ENCODE measurements around the gene SUGCT.

SUGCT gene

DNA sequence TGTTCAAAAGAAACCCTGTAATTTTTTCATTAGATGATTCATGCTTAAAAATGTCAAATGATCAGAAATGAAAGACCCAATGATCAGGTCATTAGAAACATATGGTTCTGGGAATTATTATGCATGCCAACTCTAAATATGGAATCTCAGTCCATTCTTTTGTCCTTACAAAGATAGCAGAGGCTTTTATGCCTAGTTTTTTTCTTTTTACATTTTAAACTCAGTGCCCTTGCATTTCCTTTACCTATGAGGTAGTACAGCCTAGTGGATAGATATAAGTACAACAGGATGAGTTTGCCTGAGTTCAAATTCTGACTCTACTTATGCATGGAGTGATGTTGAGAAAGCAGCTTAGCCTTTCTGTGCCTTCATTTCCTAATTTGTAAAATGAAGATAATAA is 392.9 kb downstream of the SUGCT start:
- DNase-seq (ENCODE audit: low spot score) = no peak

DNA sequence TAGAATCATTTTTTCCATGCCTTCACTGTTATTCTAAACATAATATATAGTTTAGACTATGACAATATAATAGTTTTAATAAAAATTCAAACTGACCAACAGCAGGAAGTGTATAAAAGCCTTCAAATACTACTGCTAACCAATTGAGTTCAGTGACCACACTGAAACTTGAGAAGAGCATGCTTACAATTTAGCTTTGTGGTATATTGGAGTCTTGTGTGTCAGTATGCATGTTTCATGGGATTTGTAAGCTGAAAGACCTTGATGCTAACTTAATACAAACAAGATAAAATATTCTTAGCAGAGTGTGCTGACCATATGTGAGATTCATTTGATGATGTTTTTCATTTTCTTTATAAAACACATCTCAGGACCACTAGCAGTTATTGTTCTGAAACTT is 395.5 kb downstream of the SUGCT start:
- no peak for DNase-seq (ENCODE audit: low spot score)

DNA sequence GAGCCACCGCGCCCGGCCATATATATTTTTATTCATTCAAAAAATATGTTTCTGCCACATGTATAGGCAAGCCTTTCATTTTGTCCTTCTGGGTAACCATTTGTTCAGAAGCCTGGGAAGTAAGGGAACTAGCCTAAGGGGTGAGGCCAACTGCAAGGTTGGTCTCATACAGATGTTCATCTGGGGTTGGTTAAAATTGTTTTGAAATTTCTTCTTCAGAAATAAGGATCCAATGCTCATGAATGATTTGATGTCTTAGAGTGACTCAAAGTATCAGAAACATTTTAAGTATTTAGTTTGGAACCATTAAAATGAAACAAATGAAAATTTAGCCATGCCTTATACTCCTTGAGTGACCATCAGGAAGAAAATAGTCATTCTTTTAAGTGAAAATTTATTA is 397.2 kb downstream of the SUGCT start:
- no peak for DNase-seq (ENCODE audit: low spot score)

DNA sequence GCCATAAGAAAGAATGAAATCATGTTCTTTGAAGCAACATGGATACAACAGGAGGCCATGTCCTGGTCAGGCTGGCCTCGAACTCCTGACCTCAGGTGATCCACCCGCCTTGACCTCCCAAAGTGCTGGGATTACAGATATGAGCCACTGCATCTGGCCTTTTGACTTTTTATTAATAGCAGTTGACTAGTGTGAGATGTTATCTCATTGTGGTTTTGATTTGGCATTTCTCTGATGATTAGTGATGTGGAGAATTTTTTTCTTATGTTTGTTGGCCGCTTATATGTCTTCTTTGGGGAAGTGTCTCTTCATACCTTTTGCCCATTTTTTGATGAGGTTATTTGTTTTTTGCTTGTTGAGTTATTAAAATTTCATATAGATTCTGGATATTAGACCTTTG is 400.9 kb downstream of the SUGCT start:
- no peak for DNase-seq (ENCODE audit: low spot score)

DNA sequence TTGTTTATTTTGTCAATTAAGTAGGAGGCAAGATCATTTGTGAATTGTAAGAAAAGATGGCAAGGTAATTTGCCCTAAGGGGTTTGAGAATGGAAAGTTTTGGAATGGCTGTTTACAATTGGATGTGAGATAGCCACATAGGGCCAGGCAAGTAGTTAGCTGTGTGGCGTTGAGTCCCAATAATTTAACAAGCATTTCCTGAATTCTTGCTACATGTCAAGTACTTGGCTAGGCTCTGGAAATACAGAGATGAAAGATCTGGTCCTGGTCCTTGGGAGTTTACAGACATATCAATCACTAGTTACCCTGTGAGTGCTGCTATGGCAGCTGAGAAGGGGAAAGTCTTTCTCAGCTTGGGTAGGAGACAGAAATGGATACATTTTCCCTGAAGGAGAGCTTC is 401.6 kb downstream of the SUGCT start:
- no peak for DNase-seq (ENCODE audit: low spot score)

DNA sequence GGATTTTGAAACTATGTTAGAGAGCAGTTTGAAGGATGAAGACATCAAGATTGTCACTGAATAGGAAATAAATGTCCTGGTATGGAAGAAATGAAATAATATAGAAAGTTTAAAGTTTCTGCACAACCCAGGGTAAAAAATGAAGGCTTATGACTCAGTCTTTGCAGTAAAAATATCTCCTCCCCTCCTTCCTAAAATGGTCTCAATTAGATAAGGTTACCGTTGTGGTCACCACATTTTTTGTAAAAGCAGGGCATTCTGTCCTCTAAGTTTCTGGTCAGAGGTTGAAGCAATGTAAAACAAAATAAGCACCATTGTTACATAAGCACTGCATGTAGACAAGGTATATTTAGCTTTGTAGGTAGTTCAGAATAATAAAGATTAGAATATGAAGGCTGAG is 403.5 kb downstream of the SUGCT start:
- no peak for DNase-seq (ENCODE audit: low spot score)

DNA sequence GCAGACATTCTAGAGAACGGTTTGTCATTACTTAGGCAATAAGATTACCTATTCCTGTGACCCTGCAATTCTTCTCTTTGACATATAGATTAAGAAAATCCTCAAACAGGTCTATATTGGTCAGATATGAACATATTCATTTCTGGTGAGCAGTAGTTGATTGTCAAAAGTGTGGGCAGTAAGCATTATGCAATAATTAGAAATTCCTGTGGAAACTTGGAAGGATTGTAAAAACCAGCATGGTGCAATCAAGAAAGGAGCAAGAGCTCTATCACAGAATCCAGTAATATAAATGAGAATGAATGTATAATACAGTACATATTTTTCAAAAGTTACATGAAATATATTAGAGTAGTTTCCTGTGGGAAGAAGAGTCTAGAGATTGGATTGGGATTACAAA is 406.5 kb downstream of the SUGCT start:
- DNase-seq (ENCODE audit: low spot score) = no peak

DNA sequence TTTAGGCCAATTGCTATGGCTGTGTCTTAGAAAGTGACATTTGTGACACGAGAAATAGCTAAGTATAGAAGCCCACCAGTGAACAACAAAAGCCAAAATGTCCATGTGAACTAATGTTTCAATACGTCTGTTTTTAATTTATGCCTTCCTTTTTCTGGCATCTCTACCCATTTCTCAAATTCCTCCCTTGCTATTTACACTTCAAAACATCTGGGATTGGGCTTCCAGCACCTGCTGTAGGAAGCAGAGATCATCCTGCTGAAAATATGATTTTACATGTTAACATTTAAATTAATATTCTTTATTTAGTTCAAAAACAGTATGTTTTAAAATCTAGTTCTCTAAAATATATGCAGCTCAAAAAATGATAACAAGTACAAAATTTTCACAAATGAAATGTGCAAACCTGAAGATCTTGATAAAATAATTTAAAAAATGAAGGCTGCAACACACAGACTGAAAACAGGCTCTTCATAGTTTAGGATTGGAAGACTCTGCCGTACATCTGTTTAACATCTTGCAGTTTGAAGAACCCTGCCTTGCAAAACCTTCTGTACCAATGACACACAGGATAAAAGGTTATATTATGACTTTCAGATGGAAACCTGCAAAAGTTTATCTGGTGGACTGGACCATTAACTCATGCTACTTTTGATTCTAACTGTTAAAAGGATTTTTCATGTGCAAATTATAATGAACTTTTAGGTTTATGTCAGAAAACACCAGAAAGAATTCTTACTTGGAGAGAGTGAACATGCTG is 408.4 kb downstream of the SUGCT start:
- no peak for DNase-seq (ENCODE audit: low spot score)

DNA sequence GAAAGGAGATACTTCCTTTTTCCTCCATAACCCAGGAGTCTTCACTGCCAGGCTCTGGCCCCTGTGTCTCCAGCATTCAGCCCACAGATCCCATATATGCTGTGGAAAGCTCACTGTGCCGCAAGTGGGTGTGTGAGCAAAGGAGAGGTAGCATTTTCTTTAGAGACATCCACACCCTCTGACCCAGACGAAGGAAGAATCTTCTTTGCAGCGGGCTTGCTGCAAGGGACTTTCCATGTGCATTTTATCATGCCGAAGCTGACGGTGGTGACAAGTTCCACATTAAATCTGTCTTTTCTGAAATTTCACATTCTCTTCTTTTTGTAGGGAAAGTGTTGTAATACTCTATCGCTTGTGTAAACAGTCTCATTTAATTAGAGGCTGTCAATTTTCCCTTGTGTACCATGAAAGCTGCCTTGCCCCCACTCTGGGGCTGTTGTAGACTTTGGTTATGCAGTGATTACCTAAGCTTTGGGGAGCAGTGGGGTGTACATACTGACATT is 409.5 kb downstream of the SUGCT start:
- no peak for DNase-seq (ENCODE audit: low spot score)

DNA sequence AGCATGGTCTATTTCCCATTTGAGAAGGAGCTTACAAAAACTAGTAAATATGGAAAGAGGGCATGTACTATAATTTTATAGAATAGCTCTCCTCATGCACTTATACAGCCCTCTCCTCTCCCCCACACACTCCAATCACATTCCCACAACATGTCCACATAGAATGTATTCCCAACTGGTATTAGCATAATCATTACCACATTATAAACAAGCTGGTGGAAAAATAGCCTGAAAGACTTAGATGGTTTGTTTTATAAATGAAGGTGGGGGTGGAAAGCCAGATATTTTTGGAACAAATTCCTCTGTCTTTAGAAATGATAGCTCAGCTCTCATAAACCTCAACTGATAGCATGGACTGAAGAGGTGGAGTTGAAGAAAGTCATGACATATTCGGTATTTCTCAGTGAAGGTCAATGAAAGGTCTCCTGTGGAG is 410.1 kb downstream of the SUGCT start:
- no peak for DNase-seq (ENCODE audit: low spot score)

DNA sequence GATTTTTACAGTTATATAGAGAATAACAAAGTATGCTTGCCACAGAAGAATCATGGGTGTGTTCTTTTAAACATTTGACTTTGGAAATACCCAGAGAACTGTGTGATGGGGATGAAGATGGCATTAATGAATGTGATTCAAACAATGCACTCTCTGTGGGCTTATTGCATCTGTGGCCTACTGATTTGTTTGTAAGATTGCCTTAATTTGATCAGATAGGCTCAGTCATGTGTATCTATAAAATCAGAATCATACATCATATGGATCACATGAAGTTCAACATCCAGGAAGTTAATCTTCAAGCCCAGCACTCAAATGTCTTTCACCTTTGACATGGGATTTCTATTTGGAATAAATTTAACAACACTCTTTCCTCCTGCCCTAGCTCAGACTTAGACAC is 410.9 kb downstream of the SUGCT start:
- DNase-seq (ENCODE audit: low spot score) = no peak

DNA sequence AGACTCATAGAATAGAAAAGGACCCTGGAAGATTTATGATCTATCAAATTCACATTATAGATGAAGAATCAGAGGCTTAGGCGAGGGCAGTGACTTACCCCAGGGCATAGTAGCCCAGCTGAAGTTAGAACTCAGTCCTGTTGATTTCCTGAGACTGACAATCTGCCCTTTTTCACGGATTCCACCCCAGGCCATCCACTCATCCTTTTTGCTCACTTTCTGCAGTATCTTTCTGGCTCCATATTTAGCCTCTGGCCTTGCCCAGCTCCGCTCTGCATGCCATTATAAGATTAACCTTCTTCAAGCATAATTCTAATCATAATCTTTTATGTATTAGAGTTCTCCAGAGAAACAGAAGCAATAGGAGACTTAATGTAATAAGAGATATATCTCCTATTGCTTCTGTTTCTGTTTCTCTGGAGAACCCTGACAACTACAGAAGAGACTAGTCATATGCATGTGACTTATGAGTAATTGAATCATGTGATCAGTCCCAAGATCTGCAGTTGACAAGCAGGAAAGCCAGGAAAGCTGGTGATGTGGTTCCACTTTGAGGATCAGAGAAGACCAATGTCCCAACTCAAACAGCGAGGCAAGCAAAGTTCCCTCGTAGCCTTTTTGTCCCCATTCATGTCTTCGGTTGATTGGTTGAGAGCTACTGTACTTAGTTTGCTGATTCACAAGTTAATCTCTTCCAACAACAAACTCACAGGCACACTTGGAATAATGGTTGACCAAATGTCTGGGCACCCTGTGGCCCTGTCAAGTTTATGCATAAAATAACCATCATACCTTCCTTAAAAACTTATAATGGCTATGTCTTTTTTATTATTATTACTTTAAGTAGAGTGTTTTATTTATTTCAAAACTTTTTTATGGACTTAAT is 412.1 kb downstream of the SUGCT start:
- DNase-seq (ENCODE audit: low spot score) = peak; percentile 74

DNA sequence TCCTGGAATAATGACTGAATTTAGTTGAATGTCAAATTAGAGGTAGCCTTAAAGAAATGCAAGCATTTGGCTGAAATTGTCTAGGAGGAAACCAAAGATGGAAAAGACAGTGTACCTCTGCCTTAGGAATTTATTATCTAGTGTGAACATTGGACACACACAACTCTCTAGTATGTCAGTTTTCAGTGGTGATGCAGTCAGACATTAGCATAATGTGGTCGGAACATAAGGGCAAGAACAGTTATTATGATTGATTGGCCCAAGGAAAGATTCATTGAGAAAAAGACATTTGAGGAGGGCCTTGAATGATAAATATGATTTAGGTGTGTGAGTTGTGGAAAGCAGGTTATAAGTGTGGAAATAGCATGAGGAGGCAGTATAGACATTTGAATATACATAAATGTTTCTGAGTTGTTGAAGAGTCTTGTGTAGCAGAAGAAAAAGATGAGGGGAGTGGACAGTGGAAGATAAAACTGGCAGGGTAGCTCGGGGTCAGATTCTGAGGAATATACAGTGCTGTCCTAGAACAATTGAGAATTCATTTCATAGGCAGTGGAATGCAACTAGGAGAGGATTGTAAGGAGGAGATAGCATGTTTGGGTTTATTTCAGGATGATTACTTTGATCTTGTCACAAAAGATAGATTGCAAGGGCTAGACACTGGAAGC is 414.7 kb downstream of the SUGCT start:
- no peak for DNase-seq (ENCODE audit: low spot score)

DNA sequence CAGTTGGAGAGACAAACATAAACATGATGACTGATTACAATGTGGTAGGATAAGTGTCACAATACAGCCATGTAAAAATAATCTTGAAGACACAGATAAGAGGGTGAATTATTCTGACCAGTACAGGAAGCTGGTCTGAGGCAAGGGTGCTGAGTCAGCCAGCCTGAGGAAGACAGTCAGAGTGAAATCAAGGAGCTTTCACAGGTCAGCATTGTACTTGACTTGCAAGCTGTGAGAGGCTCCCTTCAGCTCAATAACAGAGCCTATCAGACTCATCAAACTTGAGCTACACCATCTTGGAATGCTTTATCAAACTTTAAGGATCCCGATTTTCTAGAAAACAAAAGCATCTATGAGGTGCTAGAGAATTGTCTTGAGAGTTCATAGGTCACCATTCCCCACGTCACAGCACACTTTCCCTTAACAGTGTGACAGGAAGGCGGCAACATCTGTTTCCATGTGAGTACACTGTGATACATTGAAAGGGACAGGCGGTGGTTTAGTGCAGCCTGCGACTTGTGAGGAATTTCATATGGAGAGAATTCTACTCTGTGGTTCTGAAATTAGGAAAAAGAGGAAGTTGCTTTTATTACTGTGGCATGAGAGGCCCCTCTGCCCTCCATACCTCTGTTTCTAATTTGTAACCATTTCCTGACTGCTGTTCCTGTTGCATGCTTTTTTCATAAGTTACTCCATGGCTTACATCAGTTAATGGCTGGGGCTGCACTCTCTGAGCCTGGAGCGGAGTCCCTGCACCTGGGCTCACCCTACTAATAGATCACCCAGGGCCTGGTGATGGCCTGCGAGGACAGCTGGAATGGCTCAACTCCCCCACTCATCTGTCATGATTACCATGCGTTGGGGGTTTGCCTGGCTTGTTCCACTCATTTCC is 417.1 kb downstream of the SUGCT start:
- peak; percentile 64 for DNase-seq (ENCODE audit: low spot score)

DNA sequence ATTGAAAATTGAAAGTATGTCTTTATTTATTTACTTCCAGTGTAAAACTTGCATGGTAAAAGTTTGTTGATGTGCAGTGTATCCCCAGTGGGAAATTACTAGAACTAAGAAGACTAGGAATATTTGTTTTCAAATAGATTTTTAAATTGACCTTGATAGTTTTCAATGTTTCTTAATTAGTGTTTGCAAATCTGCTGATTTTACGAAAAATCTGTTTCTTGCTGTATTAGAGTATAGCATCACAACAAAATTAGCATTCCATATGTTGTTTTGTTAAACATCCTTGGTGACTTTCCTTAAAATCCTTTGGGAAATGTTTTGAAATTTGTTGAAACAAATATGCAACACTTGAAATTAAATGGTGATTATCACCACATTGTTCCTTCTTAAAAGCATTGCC is 425.9 kb downstream of the SUGCT start:
- DNase-seq (ENCODE audit: low spot score) = no peak

DNA sequence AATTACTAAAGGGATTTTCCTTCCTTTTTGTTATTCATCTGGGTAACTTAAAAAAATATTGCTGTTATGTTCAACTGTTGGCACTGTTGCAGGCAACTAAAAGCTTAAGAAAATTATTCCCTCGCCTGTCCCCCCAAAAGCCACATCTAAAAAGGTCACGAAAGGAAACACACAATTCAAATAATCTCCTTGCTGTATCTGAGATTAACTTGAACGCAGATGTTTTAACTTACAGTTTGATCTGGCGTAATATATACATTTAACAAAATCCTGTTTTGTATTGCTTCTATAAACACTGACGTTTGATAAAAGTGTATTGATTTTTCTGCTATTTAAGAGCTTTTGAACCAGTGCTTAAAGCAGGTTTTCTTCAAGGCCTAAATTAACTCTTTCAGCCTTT is 432.1 kb downstream of the SUGCT start:
- DNase-seq (ENCODE audit: low spot score) = no peak

DNA sequence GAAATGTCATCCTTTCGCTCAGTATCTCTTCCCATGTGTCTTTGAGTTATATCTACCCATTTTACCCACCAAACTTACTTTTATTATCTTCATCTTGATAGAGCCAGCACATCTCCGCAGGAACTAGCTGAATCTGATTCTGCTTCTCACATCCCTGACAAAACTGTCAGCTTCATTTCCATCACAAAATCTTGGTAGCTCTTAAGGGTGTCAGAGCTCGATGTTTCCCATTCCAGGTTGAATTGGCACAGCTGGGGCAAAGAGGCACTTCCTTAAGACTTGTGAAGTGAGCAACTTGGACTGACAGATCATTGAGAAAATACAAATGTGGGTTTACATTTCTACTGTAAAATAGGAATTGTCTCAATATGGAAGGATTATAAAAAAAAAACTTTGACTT is 434.5 kb downstream of the SUGCT start:
- no peak for DNase-seq (ENCODE audit: low spot score)

DNA sequence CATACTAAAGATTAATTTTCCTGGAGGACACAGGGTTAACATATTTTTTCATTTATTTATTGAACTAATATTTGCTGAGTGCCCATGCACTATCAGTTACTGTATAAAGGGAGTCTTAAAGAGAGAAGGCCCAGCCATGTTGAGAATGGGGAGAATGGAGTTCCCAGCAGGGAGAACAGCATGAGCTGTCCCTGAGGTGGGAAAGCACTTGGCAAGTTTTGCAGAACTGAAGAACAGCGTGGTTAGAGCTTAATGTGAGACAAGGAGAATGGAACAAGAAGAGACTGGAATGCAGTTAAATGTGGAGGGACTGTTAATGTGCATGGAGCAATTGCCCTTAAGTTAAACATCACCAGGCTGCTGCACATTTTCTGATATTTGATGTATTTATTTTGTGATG is 435.4 kb downstream of the SUGCT start:
- DNase-seq (ENCODE audit: low spot score) = no peak

DNA sequence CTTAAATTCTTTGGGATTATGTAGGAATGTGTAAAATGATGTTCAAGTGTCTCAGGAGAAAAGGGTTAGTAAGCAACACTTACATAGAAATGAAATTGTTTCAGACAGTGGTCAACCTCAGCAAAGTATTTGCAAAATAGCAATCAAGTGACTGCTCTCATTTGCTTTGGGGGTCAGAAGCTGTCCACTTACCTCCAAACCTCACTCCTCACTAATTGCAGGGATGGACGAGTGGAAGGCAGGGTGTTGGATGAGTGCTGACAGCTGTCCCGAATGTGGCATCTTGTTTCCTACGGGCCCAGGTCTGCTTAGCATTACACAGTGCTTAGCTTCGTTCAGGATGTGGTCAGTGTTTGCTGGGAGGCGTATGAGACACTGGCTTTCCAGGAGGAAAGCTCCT is 437.0 kb downstream of the SUGCT start:
- DNase-seq (ENCODE audit: low spot score) = no peak

DNA sequence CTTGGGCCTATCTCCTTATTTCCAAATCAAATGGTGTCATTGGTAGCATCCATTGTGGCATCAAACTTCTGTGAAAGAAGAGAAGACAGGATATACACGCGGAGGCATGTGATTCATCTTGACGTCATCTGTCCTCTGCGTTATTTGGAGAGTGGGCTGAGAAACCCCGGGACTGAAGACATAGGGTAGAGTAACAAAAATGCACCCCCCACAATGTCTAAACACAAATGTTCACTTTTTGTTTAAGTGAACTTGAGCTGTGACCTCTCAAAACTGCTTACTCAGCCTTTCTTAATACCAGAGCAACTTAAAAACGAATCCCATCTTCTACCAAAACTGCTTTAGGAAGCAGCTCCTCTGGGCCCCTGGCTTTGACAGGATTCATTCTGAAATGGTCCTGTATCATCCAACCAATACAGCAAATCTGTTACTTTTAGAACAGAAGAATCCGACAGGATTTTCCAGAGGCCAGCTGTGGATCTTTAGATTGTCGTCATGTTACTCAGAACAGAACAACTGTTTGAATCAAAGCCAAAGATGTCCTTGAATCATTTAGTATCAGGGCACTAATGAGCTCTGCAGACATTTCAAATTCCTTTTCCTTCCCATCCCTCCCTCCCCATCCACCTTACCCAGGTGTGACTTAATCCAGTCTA is 438.1 kb downstream of the SUGCT start:
- DNase-seq (ENCODE audit: low spot score) = no peak

DNA sequence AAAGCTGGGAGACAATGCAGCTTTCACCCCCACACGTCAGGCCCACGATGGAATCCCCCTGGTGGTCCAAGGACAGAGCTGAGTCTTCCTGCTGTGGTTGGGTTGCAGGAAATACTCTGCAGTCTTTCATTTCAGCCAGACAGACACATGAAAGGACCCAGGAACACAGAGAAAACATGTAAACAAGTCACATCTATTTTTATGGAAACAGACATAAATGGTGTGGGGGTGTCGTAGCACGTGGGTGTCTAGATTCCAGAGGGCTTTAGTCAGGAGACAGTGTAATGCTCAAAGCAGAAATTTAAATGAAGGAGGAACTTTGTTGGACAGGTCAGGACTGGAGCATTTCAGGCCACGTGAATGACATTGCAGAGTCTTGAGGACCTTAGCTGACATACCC is 444.6 kb downstream of the SUGCT start:
- no peak for DNase-seq (ENCODE audit: low spot score)
